Left renal pelvis (tissue), 4 donors: ENCODE data around the gene DDTL. TPM values are rescaled to one million over a fixed set of nuclear protein-coding genes. Genes with fewer than 3 reads are reported as not detected.
"Not testable (repeated sequence)": the region's sequence is repeated elsewhere in the genome, so short reads cannot be mapped to it uniquely, and the experiment has no call there.

Experiments
- DNase-seq, 4 donors: peaks; one replicate each; pipeline ENCODE4 v3.0.0-alpha.2; 2013; ENCODE audit warnings: low read depth in 4 of 4, low spot score in 3 of 4
- polyA plus RNA-seq, 4 donors: library from polyadenylated mRNA; unstranded; fragments of 120-200 nt; gene quantifications; one replicate each; pipeline ENCODE4 v1.2.1, GENCODE V29; 2013; ENCODE audit not compliant: insufficient read length in 4 of 4

DDTL gene
- polyA plus RNA-seq, 4 donors = 3.9 to 8.7 (median 6.9) TPM

- no peak for DNase-seq
Observed at GRCh38 chr22:23969071-23969470, 2.4 kb downstream of the DDTL start.

DNA sequence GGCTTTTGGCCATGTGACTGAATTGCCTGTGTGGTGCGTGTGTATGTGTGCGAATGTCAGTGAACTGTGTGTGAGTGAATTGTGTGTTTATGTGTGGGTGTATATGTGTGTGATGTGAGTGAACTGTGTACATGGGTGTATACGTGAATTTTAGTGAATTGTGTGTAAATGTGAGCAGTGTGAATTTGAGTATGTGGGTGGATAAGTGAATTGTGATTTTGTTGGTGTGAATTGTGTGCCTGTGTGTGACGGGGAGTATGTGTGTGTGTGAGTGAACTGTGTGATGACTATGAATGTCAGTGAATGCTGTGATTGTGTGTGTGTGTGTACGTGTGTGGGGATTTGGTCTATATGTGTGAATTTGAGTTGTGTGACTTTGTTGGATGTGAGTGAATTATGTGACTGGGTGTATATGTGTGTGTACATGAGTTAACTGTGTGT lies 3.5 kb downstream of the DDTL start:
- no peak for DNase-seq

GRCh38 chr22:23970816-23971486 lies 4.3 kb downstream of the DDTL start:
- DNase-seq = no peak

DNA sequence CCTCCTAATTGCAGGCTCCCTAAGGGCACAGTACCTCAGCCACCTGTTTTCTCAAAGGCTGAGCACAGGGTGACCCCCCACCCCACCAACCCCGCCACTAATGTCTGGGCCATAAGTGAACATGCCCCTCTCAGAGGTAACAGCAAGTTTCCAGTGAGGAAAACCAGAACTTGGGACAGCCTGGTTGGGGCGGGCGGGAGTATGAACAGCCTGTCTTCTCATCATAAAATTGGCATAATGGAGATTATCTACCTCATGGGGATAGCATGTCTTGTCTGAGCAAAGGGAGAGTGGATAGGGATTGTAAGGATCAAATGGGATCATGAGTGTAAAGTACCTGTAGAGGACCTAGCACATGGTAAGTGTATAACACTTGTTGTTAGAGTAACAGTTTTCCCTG lies 5.2 kb downstream of the DDTL start:
- DNase-seq = not testable (repeated sequence)

DNA sequence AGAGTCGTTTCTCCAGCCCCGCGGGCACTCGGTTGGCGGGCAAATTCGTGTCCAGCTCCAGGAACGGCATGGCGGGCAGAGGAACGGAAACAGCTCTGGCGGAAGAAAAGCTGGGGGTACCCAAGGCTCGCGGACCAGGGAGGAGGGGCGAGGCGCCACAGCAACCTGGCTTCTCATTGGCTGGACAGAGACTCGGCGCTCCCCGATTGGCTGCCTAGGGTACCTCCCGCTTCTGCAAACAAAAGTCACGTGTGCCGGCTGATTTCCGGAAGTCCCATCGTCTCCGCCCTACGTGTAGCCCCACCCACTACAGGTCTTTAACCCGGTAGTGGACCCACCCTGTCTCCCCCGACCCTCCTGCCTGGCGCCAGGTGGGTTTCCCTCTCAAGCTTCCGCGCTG lies 7.7 kb downstream of the DDTL start, which contains the start of gene DDT:
TSS of gene DDT (minus strand) at position 97 of the 400 bp plus-strand sequence. CDS start at position 70, 27 bp downstream.
- DNase-seq = not testable (repeated sequence)

DNA sequence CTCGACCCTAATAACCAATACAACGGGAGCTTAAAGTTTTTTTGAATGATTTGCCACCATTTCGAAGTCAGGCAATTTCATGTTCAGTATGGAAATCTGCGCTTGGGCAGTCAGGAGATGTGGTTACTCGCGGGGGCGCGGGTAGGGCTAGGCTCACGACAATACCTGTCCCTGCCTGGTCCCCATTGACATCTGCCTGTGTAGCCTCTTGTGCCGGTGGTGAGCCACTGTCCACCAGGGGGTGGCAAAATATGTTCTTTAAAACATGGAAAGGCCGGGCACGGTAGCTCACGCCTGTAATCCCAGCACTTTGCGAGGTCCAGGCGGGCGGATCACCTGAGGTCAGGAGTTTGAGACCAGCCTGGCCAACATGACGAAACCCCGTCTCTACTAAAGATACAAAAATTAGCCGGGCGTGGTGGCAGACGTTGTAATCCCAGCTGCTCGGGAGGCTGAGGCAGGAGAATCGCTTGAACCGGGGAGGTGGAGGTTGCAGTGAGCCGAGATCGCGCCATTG lies 8.2 kb downstream of the DDTL start:
- DNase-seq = not testable (repeated sequence)

- not testable (repeated sequence) for DNase-seq
Observed at GRCh38 chr22:23977304-23977703, 10.6 kb downstream of the DDTL start.

- DNase-seq = not testable (repeated sequence)
Observed at GRCh38 chr22:23979557-23980240, 13.0 kb downstream of the DDTL start, which contains the start of gene GSTT2. Gene GSTT2 (plus strand): TSS chr22:23980134.

GRCh38 chr22:23980567-23980966 lies 13.9 kb downstream of the DDTL start:
- DNase-seq = not testable (repeated sequence)

- DNase-seq = peak in 2 of 4 donors; percentile 12 to 18
Observed at GRCh38 chr22:23984430-23984829, 17.7 kb downstream of the DDTL start.

- not testable (repeated sequence) for DNase-seq
Observed at GRCh38 chr22:23986089-23986488, 19.4 kb downstream of the DDTL start.

DNA sequence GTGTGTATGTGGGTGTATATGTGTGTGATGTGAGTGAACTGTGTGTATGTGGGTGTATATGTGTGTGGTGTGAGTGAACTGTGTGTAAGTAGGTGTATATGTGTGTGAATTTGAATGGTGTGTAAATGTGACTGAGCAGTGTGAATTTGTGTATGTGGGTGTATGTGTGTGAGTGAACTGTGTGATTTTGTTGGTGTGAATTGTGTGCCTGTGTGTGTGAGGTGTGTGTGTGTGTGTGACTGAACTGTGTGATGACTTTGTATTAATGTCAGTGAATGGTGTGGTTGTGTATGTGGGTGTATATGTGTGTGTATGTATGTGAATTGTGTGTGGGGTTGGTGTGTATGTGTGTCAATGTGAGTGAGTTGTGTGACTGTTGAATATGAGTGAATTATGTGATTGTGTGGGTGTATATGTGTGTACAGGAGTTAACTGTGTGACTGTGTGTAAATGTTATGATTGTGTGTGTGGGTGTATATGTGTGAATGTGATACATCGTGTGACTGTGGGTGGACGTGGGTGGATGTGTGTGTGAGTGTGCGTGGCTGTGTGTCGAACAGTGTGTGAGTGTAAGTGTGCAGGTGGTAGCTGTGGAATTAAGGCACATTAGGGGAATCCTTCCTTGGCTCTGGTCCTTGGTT lies 20.0 kb downstream of the DDTL start:
- DNase-seq = not testable (repeated sequence)

- not testable (repeated sequence) for DNase-seq
Observed at GRCh38 chr22:23989583-23990244, 23.0 kb downstream of the DDTL start.

DNA sequence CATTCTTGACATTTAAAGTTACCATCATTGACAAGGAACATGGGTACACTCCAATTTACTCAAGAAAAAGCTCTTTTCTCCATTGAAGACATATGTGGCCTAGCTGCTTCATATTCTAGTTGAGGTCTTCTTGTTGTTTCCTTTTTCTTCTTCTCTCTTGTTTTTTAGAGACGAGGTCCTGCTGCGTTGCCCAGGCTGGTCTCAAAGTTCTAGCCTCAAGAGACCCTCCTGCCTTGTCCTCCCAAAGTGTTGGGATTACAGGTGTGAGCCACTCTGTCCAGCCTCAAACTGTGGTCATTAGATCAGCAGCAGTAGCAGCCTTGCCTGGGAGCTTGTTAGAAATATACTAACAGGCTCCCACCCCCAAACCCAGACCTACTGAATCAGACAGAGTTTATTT lies 26.4 kb downstream of the DDTL start:
- DNase-seq = not testable (repeated sequence)

DNA sequence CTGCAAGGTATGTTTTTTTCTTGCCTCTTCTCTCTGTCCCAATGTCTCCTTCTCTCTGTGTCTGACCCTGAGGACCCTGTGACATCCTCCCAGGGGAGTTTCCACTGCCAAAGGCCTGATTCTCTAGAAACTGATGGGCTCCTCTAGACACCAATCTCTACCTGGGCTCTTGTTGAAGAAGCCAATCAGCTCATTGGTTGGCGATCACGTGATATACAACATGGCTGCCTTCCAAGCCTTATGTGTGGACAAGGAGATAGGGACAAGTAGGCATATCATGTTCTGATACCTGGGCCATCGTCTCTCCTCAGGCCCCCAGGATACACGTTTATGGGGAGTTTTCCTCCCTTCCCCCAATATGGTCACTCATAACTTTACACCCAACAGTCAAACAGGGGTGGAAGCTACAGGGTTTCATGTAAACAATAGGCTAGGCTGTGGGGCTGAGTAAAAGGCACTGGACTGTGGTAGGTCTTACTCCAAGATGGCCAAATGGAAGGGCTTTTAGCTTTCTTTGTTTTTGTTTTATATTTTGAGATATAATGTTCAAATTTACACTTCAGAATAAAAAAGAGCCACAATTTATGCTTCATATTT lies 27.0 kb downstream of the DDTL start:
- not testable (repeated sequence) for DNase-seq

DNA sequence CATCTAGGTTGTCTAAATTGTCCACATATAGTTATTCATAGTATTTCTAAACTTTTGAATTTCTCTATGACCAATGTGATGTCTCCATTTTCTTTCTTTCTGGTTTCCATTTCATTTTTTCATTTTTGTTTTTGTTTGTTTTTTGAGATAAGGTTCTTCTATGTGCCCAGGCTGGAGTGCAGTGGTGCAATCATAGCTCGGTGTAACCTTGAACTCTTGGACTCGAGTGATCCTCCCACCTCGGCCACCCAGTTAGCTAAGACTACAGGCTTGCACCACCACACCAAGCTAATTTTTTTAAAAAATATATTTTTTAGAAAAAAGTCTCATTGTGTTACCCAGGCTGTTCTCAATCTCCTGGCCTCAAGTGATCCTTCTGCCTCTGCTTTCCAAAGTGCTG lies 30.4 kb downstream of the DDTL start:
- no peak for DNase-seq

GRCh38 chr22:23999779-24000178 lies 33.1 kb downstream of the DDTL start:
- DNase-seq = not testable (repeated sequence)

GRCh38 chr22:24001314-24001713 lies 34.6 kb downstream of the DDTL start:
- DNase-seq = no peak

DNA sequence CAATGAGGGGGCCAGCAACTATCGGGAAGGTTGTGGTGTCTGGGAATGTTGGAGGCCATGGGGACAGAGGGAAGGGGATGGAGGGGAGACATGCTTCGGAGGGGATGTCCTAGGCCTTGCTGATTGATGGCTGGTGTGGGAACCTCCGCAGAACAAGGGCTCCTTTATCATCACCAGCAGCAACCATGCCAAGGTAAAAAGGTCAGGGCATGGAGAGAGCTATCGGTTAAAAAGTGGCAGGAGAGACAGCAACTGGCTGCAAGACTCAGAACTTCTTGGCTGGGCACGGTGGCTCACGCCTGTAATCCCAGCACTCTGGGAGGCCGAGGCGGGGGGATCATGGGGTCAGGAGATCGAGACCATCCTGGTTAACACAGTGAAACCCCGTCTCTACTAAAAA lies 35.6 kb downstream of the DDTL start:
- no peak for DNase-seq

DNA sequence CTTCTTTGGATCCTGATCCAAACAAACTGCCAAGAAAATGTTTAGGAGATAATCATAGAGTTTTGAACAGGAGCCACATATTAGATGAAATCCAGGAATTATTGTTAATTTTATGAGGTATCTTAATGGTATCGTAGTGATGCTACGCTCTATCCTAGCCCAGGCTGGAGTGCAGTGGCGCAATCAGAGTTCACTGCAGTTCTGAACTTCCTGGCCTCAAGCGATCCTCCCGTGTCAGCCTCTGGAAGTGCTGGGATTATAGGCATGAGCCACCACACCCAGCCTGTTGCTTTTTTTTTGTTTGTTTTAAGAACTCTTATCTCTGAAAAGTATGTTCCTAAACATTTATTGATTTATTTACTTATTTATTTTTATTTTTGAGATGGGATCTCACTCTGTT lies 36.2 kb downstream of the DDTL start:
- DNase-seq = no peak
